Occipital lobe (tissue), 2 donors: ENCODE results near the gene ZNF224. TPM values are rescaled to one million over a fixed set of nuclear protein-coding genes. Genes with fewer than 3 reads are reported as not detected.

Experiments used
- DNase-seq: peaks from one replicate; lab custom pipeline; 2025; lab: John Stamatoyannopoulos, UW
- total RNA-seq: library from RNA; depleted of rRNA; stranded (reverse); fragments of >200 nt; gene quantifications from one replicate; pipeline ENCODE4 v1.2.3, GENCODE V29; 2014

ZNF224 gene
- 57.9 TPM for total RNA-seq

- DNase-seq, result peak; percentile 90
These were observed at the start of gene ZNF224 for GRCh38 chr19:44093931-44094765. ZNF224 (plus strand) TSS chr19:44094361; CDS start chr19:44097874, 3,513 bp downstream.

- peak; percentile 6 for DNase-seq
These were observed 43.2 kb upstream of the ZNF224 start for GRCh38 chr19:44050740-44051649.

GRCh38 chr19:44051650-44052402 lies 42.3 kb upstream of the ZNF224 start, which contains the start of gene ZNF223:
ZNF223 (plus strand) TSS chr19:44052036; CDS start chr19:44055177, 3,141 bp downstream.
- DNase-seq, result peak; percentile 97

GRCh38 chr19:44055870-44056269 lies 38.3 kb upstream of the ZNF224 start:
- DNase-seq, result no peak

GRCh38 chr19:44059229-44059628 lies 34.9 kb upstream of the ZNF224 start:
- DNase-seq, result no peak

GRCh38 chr19:44061038-44061437 lies 33.1 kb upstream of the ZNF224 start:
- DNase-seq, result no peak

- no peak for DNase-seq
These were observed 27.9 kb upstream of the ZNF224 start for GRCh38 chr19:44066305-44066704.

- no peak for DNase-seq
These were observed 24.7 kb upstream of the ZNF224 start for GRCh38 chr19:44069415-44069814.

GRCh38 chr19:44071824-44072542 lies 22.2 kb upstream of the ZNF224 start, which contains the start of gene ZNF284:
ZNF284 (plus strand) TSS chr19:44072159; CDS start chr19:44076390, 4,231 bp downstream.
- peak; percentile 88 for DNase-seq

GRCh38 chr19:44072543-44073401 lies 21.4 kb upstream of the ZNF224 start:
- no peak for DNase-seq

- DNase-seq, result no peak
These were observed 17.8 kb upstream of the ZNF224 start for GRCh38 chr19:44076325-44076724.

- DNase-seq, result no peak
These were observed 2.1 kb upstream of the ZNF224 start for GRCh38 chr19:44092108-44092507.

- DNase-seq, result no peak
These were observed 13.6 kb downstream of the ZNF224 start for GRCh38 chr19:44107751-44108150.

GRCh38 chr19:44109458-44109857 lies 15.3 kb downstream of the ZNF224 start:
- DNase-seq, result no peak

GRCh38 chr19:44111910-44112463 lies 17.8 kb downstream of the ZNF224 start:
- no peak for DNase-seq

GRCh38 chr19:44112802-44113137 lies 18.6 kb downstream of the ZNF224 start:
- DNase-seq, result no peak

- DNase-seq, result peak; percentile 98
These were observed 19.1 kb downstream of the ZNF224 start, which contains the start of gene ZNF225 for GRCh38 chr19:44113138-44113783. ZNF225 (plus strand) TSS chr19:44113399; CDS start chr19:44115828, 2,429 bp downstream.

GRCh38 chr19:44113784-44114390 lies 19.7 kb downstream of the ZNF224 start:
- no peak for DNase-seq
